ENCODE results near the gene PPP1R12C.
A peak's percentile ranks its signal among the peaks of the same experiment; 100 is the strongest.
"Not testable (repeated sequence)": the region's sequence is repeated elsewhere in the genome, so short reads cannot be mapped to it uniquely, and the experiment has no call there.

The PPP1R12C gene

GRCh38 chr19:55070466-55071128, 46.8 kb downstream of the PPP1R12C start:
- H3K9me3 ChIP-seq (ENCODE audit: control insufficient read depth, low read length) = no peaks in the 10 kb centered on the region
- peaks cover 78% of the 10 kb centered on the region for H3K27me3 ChIP-seq (ENCODE audit: control insufficient read depth, insufficient read depth, low read length, poor library complexity, severe bottlenecking)
- H3K4me1 ChIP-seq (ENCODE audit: control insufficient read depth, insufficient read depth, low read length) = peaks cover 9% of the 10 kb centered on the region
- H3K27ac ChIP-seq (ENCODE audit: insufficient read depth, low read depth, low read length, poor library complexity, severe bottlenecking) = no peak overlapping the region
- H3K36me3 ChIP-seq (ENCODE audit: control insufficient read depth, insufficient read depth, low read length) = no peaks in the 10 kb centered on the region
- 85 to 90% methylated on average over 9 to 10 of the region's 10 CpGs for WGBS, 2 experiments
- H3K4me3 ChIP-seq (ENCODE audit: insufficient read depth, low read depth, low read length) = no peak overlapping the region

GRCh38 chr19:55069865-55070197, 47.6 kb downstream of the PPP1R12C start:
- Histone ChIP-seq H3K4me3 (ENCODE audit: insufficient read depth, low read depth, low read length) (no peak overlapping the region), H3K9me3 (ENCODE audit: control insufficient read depth, low read length) (no peaks in the 10 kb centered on the region), H3K27me3 (ENCODE audit: control insufficient read depth, insufficient read depth, low read length, poor library complexity, severe bottlenecking) (peaks cover 77% of the 10 kb centered on the region), H3K36me3 (ENCODE audit: control insufficient read depth, insufficient read depth, low read length) (no peaks in the 10 kb centered on the region), H3K4me1 (ENCODE audit: control insufficient read depth, insufficient read depth, low read length) (peaks cover 9% of the 10 kb centered on the region), H3K27ac (ENCODE audit: insufficient read depth, low read depth, low read length, poor library complexity, severe bottlenecking) (no peak overlapping the region)
- WGBS, 2 experiments = 93 to 94% methylated on average over 2 of the region's 2 CpGs

GRCh38 chr19:55068950-55069864, 48.2 kb downstream of the PPP1R12C start:
- no peak overlapping the region for H3K27ac ChIP-seq (ENCODE audit: insufficient read depth, low read depth, low read length, poor library complexity, severe bottlenecking)
- peaks cover 82% of the 10 kb centered on the region for H3K27me3 ChIP-seq (ENCODE audit: control insufficient read depth, insufficient read depth, low read length, poor library complexity, severe bottlenecking)
- no peaks in the 10 kb centered on the region for H3K36me3 ChIP-seq (ENCODE audit: control insufficient read depth, insufficient read depth, low read length)
- H3K4me1 ChIP-seq (ENCODE audit: control insufficient read depth, insufficient read depth, low read length) = peaks cover 9% of the 10 kb centered on the region
- no peaks in the 10 kb centered on the region for H3K9me3 ChIP-seq (ENCODE audit: control insufficient read depth, low read length)
- no peak overlapping the region for H3K4me3 ChIP-seq (ENCODE audit: insufficient read depth, low read depth, low read length)
- WGBS, 2 experiments = 4 to 6% methylated on average over 30 of the region's 30 CpGs

- Histone ChIP-seq H3K27me3 (ENCODE audit: control insufficient read depth, insufficient read depth, low read length, poor library complexity, severe bottlenecking) (peaks cover 83% of the 10 kb centered on the region), H3K4me1 (ENCODE audit: control insufficient read depth, insufficient read depth, low read length) (peaks cover 9% of the 10 kb centered on the region), H3K9me3 (ENCODE audit: control insufficient read depth, low read length) (no peaks in the 10 kb centered on the region), H3K4me3 (ENCODE audit: insufficient read depth, low read depth, low read length) (no peak overlapping the region), H3K36me3 (ENCODE audit: control insufficient read depth, insufficient read depth, low read length) (no peaks in the 10 kb centered on the region), H3K27ac (ENCODE audit: insufficient read depth, low read depth, low read length, poor library complexity, severe bottlenecking) (no peak overlapping the region)
- 51 to 55% methylated on average over 3 of the region's 3 CpGs for WGBS, 2 experiments
Observed at GRCh38 chr19:55067869-55068268, 49.6 kb downstream of the PPP1R12C start.

GRCh38 chr19:55066107-55066709, 51.2 kb downstream of the PPP1R12C start:
- Histone ChIP-seq H3K27me3 (ENCODE audit: control insufficient read depth, insufficient read depth, low read length, poor library complexity, severe bottlenecking) (peaks cover 83% of the 10 kb centered on the region), H3K4me1 (ENCODE audit: control insufficient read depth, insufficient read depth, low read length) (peaks cover 16% of the 10 kb centered on the region)
- 34 to 39% methylated on average over 2 of the region's 2 CpGs for WGBS, 2 experiments

GRCh38 chr19:55065516-55065915, 51.9 kb downstream of the PPP1R12C start:
- H3K9me3 ChIP-seq (ENCODE audit: control insufficient read depth, low read length); H3K36me3 ChIP-seq (ENCODE audit: control insufficient read depth, insufficient read depth, low read length); H3K4me3 ChIP-seq (ENCODE audit: insufficient read depth, low read depth, low read length); H3K27ac ChIP-seq (ENCODE audit: insufficient read depth, low read depth, low read length, poor library complexity, severe bottlenecking): not testable (repeated sequence)
- 83 to 85% methylated on average over 9 of the region's 9 CpGs for WGBS, 2 experiments
- peaks cover 16% of the 10 kb centered on the region for H3K4me1 ChIP-seq (ENCODE audit: control insufficient read depth, insufficient read depth, low read length)
- peaks cover 76% of the 10 kb centered on the region for H3K27me3 ChIP-seq (ENCODE audit: control insufficient read depth, insufficient read depth, low read length, poor library complexity, severe bottlenecking)

More at GRCh38 chr19:55066107-55066709, 51.2 kb downstream of the PPP1R12C start:
- Histone ChIP-seq H3K36me3 (ENCODE audit: control insufficient read depth, insufficient read depth, low read length) (no peaks in the 10 kb centered on the region), H3K4me3 (ENCODE audit: insufficient read depth, low read depth, low read length) (no peak overlapping the region), H3K9me3 (ENCODE audit: control insufficient read depth, low read length) (no peaks in the 10 kb centered on the region), H3K27ac (ENCODE audit: insufficient read depth, low read depth, low read length, poor library complexity, severe bottlenecking) (no peak overlapping the region)

- H3K4me1 ChIP-seq (ENCODE audit: control insufficient read depth, insufficient read depth, low read length) = peaks cover 8% of the 10 kb centered on the region
- no peak overlapping the region for H3K27ac ChIP-seq (ENCODE audit: insufficient read depth, low read depth, low read length, poor library complexity, severe bottlenecking)
- no peak overlapping the region for H3K4me3 ChIP-seq (ENCODE audit: insufficient read depth, low read depth, low read length)
- WGBS, 2 experiments = 81 to 85% methylated on average over 3 of the region's 3 CpGs
- no peaks in the 10 kb centered on the region for H3K9me3 ChIP-seq (ENCODE audit: control insufficient read depth, low read length)
- H3K36me3 ChIP-seq (ENCODE audit: control insufficient read depth, insufficient read depth, low read length) = no peaks in the 10 kb centered on the region
- H3K27me3 ChIP-seq (ENCODE audit: control insufficient read depth, insufficient read depth, low read length, poor library complexity, severe bottlenecking) = peaks cover 56% of the 10 kb centered on the region
Observed at GRCh38 chr19:55063492-55063843, 54.0 kb downstream of the PPP1R12C start.

- Histone ChIP-seq H3K27ac (ENCODE audit: insufficient read depth, low read depth, low read length, poor library complexity, severe bottlenecking) (no peak within 1 kb of the TSS), H3K4me1 (ENCODE audit: control insufficient read depth, insufficient read depth, low read length) (peaks cover 8% of the 10 kb centered on the region), H3K27me3 (ENCODE audit: control insufficient read depth, insufficient read depth, low read length, poor library complexity, severe bottlenecking) (peaks cover 50% of the 10 kb centered on the region), H3K4me3 (ENCODE audit: insufficient read depth, low read depth, low read length) (peak within 1 kb of the TSS; percentile 78), H3K9me3 (ENCODE audit: control insufficient read depth, low read length) (no peaks in the 10 kb centered on the region), H3K36me3 (ENCODE audit: control insufficient read depth, insufficient read depth, low read length) (no peaks in the 10 kb centered on the region)
- 1% methylated on average over 70 of the region's 70 CpGs for WGBS, 2 experiments
Observed at GRCh38 chr19:55062735-55063491, 54.5 kb downstream of the PPP1R12C start, which contains the start of gene RDH13. Gene RDH13 (minus strand): TSS chr19:55063148. CDS start chr19:55063032, 116 bp downstream.

- H3K4me3 ChIP-seq (ENCODE audit: insufficient read depth, low read depth, low read length); H3K36me3 ChIP-seq (ENCODE audit: control insufficient read depth, insufficient read depth, low read length); H3K4me1 ChIP-seq (ENCODE audit: control insufficient read depth, insufficient read depth, low read length); H3K27ac ChIP-seq (ENCODE audit: insufficient read depth, low read depth, low read length, poor library complexity, severe bottlenecking); H3K9me3 ChIP-seq (ENCODE audit: control insufficient read depth, low read length): not testable (repeated sequence)
- peaks cover 25% of the 10 kb centered on the region for H3K27me3 ChIP-seq (ENCODE audit: control insufficient read depth, insufficient read depth, low read length, poor library complexity, severe bottlenecking)
- WGBS, 2 experiments = 92 to 94% methylated on average over 9 of the region's 9 CpGs
Observed at GRCh38 chr19:55060287-55060686, 57.1 kb downstream of the PPP1R12C start.
